GM21717 (cell line): ENCODE results near the gene TRPC6.
A peak's percentile ranks its signal among the peaks of the same experiment; 100 is the strongest.
"Not testable (repeated sequence)": the region's sequence is repeated elsewhere in the genome, so short reads cannot be mapped to it uniquely, and the experiment has no call there.

Experiments
- ATAC-seq: cut with Tn5 transposase; IDR thresholded peaks from one replicate; pipeline ENCODE4 v1.9.1; 2021; ENCODE audit warnings: mild to moderate bottlenecking, moderate library complexity; ENCODE audit not compliant: unreplicated experiment

The TRPC6 gene

DNA sequence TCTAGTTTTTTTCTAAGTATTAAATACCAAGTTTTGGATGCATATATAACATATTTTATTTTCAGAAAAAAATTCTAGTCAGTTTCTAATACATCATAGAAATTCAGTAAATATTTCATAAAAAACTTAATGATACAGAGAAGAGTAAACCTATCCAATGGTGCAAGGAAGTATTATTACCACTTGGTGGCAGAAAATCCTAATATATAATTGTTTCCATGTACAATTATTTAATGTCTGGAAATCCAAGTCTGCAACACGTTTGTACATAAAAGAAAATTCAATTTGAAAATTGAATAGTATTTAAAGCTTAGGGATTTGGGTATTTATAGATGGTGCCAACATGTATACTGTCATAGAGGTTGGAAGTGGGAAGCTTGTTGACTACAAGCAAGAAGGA is 127.0 kb downstream of the TRPC6 start:
- ATAC-seq: no peak

DNA sequence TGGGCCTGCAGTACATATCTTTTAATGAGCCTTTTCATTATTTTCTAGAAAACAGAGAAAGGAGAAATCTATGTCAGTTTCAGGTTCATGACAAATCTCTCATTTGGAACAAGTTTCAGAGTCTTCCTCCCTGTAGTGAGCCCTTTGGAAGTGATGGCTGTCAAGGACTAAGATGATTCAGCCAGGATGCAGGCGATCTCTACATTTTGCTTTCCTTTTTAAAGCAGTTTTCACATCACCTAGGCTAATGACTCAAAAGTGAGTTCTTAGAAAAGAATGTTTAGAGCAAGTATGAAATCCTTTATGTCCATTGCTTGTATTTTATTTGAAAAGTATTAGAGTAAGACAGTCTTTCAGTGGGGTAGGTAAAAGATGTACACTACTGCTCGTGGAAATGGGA is 130.1 kb downstream of the TRPC6 start:
- no peak for ATAC-seq

DNA sequence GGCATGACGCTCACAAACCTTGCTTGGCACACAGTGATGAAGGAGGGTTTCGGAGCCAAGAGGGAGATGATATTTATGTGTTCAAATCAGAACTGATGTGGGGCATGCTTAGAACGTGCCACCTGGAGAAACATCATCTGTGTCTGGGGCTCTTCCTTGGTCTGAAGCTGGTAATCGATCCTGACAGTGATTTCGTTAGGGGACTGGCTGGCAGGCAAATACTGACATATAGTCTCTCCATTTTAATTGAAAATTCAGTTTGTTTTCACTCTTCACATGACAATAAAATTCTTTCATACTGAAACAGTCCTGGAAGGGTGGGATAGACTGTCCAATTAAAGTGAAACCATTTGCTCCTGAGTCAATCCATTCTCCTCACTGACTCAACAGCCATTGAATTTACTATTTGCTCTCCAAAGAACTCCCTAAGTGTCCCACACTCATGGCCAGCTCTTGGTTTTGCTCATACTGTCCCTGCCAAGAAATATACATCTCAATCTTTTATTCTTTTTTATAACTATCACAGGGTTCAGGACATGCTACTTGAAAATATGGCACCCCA is 134.8 kb downstream of the TRPC6 start:
- no peak for ATAC-seq

DNA sequence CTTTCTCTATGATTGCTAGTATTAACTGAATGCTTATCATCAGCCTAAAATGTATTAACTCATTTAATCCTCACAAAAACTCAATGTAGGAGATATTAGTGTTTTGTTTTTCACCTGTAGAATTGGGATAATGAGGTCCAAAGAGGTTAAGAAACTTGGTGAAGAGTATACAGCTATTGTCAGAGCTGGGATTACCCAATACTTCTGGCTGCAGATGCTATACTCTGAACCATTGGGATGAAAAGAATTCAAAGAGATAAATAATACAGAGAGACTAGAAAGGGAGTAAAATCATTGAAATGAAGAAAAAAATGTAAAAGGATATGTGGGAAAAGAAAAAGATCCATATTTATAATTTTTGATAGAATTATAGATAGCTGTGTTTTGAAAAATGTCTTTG is 137.1 kb downstream of the TRPC6 start:
- no peak for ATAC-seq

DNA sequence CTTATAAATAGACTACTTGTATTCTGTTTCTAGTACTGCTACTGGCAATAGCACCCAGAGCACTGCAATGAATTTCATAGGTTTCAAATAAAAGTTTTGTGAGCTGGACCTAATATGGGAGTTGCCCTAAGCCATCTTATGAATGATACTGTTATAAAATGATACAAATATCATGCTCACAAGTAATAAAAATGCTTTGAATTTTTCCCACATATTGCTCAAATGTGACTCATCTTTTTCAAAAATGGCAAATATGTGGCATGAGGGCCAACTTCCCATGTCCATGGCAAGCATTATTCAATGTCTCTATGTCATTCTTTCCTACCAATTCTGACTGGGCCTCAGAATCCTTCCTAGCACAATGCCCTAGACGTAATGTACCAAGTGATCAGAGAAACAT is 137.6 kb downstream of the TRPC6 start:
- no peak for ATAC-seq

DNA sequence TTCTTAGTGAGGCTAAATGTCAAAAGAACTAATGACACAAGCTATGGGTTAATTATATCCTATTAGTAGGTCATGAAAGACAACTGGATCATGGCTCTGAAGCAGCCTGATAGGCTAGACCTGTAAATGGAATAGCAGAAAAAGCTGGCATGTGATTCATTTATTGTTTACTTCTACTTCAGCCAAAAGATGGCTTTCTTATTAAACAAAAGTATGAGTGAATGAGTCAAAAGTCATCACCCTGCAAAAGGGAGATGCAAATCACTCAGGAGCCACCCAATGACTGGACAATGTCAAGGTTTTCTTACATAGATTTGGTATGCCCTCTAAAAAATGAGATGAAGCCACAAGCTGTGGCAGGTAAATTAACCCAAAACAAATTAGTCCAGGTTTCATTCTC is 138.0 kb downstream of the TRPC6 start:
- no peak for ATAC-seq

DNA sequence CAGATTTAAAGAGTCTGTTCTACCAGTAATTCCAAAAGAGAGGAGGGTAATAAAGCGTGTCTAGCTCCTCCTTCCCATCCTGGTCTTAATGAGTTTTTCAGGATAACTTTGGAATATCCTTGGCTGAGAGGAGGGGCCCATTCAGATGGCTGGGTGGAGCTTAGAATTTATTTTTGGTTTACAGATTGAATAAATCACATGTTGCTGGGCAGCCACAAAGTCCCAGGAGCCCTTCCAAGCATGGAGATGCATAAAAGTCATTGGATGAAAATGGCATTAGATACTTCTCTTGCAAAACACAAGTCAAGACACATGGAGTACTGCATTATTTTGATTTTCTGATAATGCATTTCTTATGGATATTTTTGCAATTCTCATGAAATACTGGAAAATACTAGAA is 139.0 kb downstream of the TRPC6 start:
- ATAC-seq: no peak

DNA sequence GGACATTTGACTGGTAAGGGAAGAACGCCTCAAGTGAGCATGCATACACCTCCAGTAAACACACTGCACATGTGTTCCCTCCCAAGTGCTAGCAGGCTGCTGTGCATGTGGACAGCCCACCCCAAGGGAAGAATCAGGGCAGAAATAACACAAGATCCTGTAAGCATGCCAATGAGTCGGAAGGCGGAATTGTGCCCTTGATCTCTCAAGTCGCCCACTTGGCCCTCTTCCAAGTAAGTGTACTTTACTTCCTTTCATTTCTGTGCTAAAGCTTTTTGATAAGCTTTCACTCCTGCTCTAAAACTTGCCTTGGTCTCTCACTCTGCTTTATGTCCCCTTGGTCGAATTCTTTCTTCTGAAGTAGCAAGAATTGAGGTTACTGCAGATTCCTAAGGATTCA is 139.6 kb downstream of the TRPC6 start:
- no peak for ATAC-seq

DNA sequence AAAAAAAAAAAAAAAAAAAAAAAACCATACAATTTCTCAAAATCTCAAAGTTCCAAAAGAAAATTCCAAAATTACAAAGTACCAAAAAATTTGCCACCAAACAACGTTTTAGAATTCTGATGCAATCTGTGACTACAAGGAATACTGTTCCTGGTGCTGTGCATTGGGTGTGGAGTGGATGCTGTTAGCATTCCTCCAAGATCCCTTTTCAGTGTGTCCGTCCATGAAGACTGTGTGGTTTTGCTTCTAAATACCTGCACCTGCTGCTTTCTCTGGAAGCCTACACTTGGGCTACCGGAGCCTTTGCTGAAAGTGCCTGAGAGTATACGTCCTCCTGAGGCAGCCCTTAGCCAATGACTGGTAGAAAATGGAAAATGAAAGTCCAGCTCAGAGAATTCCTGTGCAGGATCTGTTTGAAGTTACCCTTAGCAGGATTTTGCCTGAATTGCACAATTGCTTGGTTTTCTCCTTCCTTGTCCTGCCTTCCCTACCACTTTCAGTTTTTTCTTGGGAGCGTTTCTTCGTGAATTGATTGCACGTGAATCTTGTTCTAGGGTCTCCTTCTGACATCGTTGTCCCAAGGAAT is 140.8 kb downstream of the TRPC6 start:
- ATAC-seq: no peak

DNA sequence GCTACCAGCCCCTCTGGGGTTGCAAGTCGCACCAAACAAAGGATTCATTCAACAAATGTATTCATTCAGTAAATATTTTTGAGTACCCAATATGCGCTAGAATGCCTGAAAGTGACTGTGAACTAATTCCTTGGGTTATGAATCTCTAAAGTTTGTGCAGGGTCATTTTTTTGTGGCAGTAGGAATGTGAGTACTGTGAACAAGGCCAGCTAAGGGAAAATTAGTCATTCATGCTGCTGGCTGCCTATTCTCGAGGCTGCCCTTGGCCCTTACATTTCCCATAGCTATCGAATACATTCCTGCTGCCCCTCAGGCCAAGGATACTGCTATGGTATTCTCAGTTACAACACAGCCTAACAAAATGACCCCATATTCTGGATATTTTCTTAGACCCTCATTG is 141.6 kb downstream of the TRPC6 start:
- no peak for ATAC-seq

DNA sequence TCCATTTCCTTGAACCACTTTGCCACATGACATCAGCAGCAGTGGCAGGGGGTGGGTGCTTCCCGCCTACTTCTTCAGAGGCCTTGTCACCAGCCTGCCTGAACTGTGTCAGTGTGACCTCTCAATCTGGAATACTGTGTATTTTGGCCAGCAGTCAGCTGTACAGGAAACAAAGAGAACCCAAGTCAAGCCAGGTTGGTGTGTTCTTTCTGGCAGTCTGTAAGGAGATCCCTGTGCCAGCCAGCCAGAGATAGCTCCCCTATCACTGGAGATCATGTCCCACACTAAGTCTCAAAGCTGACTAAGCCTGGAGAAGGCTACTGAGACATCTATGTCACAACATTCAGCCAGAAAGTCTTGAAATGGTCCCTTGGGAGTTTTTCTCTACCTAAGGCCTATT is 142.1 kb downstream of the TRPC6 start:
- no peak for ATAC-seq

DNA sequence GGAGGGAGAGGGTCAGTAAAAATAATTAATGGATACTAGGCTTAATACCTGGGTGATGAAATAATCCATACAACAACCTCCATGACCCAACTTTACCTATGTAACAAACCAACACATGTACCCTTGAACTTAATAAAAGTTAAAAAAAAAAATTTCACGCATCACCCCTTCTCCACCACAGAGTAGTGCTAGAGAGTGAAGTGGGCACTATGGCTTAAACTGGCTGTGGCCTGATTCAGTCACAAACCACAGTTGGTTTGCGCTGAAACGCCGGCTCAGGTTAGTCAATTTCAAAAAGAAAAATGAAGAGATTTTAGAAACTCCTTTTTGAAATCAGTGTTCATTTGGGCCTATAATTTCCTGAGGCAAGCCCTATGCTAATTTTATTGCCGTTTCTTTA is 144.3 kb downstream of the TRPC6 start:
- no peak for ATAC-seq

DNA sequence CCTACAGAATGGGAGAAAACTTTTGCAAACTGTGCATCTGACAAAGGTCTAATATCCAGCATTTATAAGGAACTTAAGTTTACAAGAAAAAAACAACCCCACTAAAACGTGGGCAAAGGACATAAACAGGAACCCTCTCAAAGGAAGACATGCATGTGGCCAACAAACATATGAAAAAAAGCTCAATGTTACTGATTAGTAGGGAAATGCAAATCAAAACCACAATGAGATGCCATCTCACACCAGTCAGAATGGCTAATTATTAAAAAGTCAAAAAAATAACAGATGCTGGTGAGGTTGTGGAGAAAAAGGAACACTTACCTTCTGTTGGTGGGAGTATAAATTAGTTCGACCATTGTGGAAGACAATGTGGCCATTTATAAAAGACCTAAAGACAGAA is 145.1 kb downstream of the TRPC6 start:
- not testable (repeated sequence) for ATAC-seq

DNA sequence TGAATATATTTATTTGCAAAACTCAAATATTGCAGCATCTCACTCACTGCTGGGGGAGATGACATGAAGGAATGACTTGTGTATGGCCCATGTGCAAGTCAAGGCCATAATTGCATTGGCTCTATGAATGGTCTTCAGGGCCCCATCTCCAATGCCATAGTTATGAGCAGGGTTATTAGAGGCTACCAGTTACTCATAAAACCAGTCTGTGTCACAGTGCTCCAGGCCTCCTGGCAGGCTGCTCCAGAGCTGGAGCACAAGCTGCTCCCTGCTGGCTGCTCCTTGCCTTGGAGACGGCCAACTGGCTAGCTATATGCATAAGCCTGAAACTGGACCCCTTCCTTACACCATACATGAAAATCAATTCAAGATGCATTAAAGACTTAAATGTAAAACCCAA is 145.7 kb downstream of the TRPC6 start:
- ATAC-seq: no peak

DNA sequence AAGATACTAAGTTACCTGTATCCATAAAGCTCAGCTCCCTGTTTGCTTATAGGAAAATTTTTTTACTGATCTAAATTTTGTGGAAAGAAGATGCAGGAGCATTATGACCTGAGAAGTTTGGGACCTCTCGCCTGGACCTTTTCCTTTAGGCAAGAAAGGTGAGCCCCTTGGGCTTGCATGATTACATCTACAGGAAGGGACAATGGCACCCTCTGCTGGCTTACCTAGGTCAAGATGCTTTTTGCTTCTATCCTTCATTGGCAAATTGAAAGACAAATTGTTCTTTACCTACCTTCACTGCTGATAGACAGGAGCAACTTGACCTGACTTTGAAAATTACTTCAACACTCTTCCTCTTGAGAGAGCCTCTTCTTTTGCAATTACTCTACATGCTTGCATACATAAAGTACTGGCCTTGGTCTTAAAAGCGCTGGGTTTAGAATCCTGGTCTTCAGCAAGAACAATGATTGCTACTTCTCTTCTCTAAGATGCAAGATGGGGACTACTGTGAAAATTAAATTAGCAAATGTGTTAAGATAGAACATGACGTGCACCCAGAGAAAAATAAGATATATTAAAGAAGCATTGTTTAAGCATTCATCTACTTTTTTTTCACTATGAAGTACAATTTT is 147.2 kb downstream of the TRPC6 start:
- peak; percentile 62 for ATAC-seq

DNA sequence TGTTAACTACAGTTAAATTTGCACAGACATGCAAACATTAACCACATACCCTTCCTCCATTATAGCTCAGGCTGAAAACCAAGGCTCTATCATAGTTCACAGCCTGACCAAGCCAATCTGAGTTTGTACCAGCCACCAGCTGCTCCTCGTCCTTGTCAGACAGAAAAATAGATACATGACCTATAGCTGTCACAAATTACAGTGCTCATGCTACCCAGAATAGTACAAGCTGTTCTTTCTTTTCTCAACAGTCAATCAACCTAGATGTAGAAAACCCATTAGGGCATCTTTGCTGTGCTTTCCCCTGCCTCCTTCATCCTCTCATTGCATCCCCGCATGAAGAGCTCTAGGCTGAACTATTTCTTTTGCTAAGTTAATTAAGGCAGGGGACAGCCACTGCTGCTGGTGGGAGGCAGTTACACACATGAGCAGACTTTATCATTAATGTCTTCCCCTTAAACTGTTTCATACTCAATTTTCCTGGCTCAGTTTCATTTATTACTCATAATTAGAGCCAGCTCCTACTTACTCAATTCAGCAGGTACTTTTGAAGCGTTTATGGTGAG is 148.3 kb downstream of the TRPC6 start:
- ATAC-seq: no peak

DNA sequence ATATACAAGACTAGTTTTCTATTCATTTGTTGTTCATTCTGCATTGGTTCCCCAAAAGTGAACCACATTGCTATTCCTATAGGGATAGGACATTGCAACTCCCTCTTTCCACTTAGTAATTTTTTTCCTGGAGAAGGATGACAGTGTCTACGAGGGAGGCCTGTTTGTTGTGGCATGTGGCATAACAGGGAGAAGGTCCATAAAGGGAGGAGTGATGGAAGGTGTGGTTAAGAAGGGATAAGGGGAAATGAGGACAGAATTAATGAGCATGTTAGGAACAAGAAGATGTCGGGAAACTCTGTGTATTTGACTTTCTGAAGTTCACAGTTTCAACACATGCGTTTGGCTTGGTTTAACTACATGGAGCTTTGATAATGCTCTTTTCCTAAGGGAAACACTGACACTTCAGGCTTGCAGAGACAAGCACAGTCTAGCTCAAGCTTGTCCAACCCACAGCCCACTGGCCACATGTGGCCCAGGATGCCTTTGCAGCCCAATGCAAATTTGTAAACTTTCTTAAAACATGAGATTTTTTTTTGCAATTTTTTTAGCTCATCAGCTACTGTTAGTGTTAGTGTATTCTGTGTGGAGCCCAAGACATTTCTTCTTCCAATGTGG is 149.7 kb downstream of the TRPC6 start:
- no peak for ATAC-seq

DNA sequence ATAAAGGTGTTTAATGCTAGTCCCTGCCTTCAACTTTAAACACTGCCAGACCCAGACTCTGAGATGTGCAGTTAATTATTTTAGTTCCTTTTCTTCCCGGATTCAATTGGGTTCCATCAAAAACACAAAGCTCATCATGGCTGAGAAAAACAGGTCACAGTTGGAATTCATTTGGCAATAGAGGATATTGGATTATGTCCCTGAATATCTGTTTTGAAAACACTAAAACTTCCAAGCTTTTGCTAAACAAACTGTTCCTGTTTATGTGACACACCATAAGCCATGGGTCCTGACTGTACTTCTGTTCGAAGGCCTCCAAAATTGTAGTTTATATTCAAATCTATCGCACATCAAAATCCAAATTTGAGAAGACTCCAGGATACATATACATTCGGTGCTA is 150.7 kb downstream of the TRPC6 start:
- ATAC-seq: no peak

DNA sequence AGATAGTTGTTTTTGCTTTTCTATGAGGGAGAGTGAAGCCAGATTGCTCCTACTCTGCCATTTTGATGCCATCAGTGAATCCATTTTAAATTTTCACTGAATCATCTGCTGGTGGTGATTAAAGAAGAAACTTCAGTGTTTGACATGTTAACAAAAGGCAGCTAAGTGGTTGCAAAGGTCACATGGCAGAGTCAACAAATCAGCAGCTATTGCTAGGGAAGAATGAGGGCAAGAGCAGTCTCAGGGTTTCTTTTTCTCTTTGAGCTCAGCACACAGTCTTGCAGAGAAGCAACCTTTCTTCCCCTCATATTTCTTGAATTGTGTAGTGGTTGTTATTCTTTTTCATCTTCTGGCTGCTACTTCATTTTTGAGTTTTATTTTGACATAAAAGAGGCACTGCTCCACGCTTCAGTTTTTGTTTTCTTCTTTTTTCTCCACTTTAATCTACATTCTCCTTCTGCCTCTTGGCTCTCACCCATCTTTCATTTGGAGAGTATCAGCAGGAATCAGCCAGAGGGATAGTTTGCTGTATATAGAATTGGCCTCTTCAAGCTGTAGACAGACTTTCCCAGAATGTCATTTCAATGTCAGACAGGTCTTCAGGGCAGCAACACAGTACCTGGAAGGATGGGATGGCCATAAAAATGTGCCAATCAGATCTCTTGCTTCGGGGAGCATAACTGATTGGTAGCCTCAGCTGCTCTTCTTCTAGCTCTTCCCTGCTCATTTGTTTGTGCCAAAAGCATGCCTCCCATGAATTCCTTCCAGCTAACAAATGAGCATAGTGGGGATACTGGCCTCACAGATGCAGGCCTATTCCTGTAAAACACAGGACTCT is 153.9 kb downstream of the TRPC6 start:
- no peak for ATAC-seq

DNA sequence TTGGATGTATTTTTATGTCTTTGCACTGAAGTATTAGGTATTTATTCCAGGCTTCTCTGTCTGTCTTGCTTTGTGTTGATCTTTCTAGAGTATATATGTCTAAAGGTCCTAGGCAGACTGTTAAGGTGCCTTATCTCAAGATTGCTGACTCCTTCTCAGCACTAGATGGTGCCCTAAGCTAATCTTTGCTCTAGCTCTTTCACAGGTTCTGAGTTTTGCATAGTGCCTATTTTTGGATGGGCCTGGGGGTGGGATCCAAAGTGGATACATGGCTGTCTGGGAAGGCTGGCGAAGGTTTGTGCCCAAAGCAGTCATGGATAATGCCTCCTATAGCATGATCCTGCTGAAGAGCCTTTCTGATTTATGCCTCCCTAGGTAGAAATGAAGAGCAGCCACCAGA is 154.9 kb downstream of the TRPC6 start:
- ATAC-seq: no peak

DNA sequence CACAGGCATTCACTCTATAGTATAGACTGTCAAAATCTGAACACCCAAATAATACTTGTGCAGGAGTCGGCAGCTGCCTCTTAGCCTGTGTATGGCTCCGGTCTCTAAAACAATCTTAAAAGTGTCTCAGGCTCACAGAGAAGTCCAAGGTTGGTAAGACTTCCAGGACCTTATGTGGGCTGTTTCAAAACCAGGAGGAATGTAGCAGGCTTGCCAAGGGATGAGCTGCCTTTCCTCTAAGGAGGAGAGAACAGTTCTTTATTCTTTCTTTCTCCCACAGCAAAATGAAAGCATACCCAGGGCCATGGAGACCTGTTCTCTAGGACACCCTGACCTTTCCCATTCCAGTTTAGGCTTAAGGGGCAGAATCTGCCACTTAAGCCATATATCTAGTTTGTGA is 176.5 kb downstream of the TRPC6 start:
- no peak for ATAC-seq
